Measurements from ENCODE around the gene GLOD4. TPM values are rescaled to one million over a fixed set of nuclear protein-coding genes. Genes with fewer than 3 reads are reported as not detected.

Gene GLOD4
- total RNA-seq, 2 donors from 2014 or later = 89.3 to 103 TPM

GRCh38 chr17:737561-738113, 44.4 kb downstream of the GLOD4 start:
- Histone ChIP-seq H3K9ac (ENCODE audit: low read depth in 2 of 2, low read length in 2 of 2) (no peak overlapping the region), H3K27me3 (no peaks in the 10 kb centered on the region), H3K27ac (no peak overlapping the region), H3K36me3 (no peaks in the 10 kb centered on the region), H3K4me3 (no peak overlapping the region), H3K4me1 (no peaks in the 10 kb centered on the region), H3K9me3 (no peaks in the 10 kb centered on the region)
- no peak for DNase-seq
- intact Hi-C loops (cut with DNase I) = no loop called here
- TF ChIP-seq, protein P1, sequence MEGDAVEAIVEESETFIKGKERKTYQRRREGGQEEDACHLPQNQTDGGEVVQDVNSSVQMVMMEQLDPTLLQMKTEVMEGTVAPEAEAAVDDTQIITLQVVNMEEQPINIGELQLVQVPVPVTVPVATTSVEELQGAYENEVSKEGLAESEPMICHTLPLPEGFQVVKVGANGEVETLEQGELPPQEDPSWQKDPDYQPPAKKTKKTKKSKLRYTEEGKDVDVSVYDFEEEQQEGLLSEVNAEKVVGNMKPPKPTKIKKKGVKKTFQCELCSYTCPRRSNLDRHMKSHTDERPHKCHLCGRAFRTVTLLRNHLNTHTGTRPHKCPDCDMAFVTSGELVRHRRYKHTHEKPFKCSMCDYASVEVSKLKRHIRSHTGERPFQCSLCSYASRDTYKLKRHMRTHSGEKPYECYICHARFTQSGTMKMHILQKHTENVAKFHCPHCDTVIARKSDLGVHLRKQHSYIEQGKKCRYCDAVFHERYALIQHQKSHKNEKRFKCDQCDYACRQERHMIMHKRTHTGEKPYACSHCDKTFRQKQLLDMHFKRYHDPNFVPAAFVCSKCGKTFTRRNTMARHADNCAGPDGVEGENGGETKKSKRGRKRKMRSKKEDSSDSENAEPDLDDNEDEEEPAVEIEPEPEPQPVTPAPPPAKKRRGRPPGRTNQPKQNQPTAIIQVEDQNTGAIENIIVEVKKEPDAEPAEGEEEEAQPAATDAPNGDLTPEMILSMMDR (IDR thresholded peaks at IDR 0.05) = no peak

DNA sequence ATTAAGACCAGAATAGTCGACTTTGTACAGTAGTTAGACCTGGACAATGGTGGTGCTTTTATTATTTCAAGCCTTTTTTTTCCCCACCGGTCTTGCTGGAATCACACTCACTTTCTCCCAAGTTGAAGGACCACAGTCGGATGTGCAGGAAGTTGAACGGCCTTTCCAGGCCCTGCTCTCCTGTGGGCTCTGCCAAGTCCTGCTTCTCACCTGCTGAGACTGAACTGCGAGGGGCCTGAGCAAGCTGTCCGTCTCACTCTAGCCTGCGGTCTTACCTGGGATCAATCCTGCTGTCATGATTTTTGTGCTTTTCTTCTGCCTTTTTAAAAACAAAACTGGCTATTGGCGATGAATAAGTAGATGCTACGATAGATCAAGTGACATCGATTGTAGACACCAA, 48.3 kb downstream of the GLOD4 start:
- no peaks in the 10 kb centered on the region for H3K9me3 ChIP-seq
- TF ChIP-seq, protein P1 (IDR thresholded peaks at IDR 0.05) = no peak
- no peaks in the 10 kb centered on the region for H3K27me3 ChIP-seq
- no peaks in the 10 kb centered on the region for H3K36me3 ChIP-seq
- no peak overlapping the region for H3K27ac ChIP-seq
- peak overlapping the region in 1 of 2 donors; percentile 57 for H3K9ac ChIP-seq (ENCODE audit: low read depth in 2 of 2, low read length in 2 of 2)
- no peak for DNase-seq
- intact Hi-C loops (cut with DNase I) = no loop called here
- peak overlapping the region; percentile 73 for H3K4me3 ChIP-seq
- H3K4me1 ChIP-seq = no peaks in the 10 kb centered on the region

- H3K9ac ChIP-seq (ENCODE audit: low read depth in 2 of 2, low read length in 2 of 2) = peak overlapping the region; percentile 57 to 79
- TF ChIP-seq, protein P1 (IDR thresholded peaks at IDR 0.05) = no peak
- no peaks in the 10 kb centered on the region for H3K27me3 ChIP-seq
- H3K4me1 ChIP-seq = no peaks in the 10 kb centered on the region
- no peaks in the 10 kb centered on the region for H3K36me3 ChIP-seq
- peak overlapping the region; percentile 73 for H3K4me3 ChIP-seq
- H3K9me3 ChIP-seq = no peaks in the 10 kb centered on the region
- intact Hi-C loops (cut with DNase I) = no loop called here
- DNase-seq = peak; percentile 50
- H3K27ac ChIP-seq = peak overlapping the region; percentile 88
Observed at GRCh38 chr17:732902-733720, 49.0 kb downstream of the GLOD4 start.

DNA sequence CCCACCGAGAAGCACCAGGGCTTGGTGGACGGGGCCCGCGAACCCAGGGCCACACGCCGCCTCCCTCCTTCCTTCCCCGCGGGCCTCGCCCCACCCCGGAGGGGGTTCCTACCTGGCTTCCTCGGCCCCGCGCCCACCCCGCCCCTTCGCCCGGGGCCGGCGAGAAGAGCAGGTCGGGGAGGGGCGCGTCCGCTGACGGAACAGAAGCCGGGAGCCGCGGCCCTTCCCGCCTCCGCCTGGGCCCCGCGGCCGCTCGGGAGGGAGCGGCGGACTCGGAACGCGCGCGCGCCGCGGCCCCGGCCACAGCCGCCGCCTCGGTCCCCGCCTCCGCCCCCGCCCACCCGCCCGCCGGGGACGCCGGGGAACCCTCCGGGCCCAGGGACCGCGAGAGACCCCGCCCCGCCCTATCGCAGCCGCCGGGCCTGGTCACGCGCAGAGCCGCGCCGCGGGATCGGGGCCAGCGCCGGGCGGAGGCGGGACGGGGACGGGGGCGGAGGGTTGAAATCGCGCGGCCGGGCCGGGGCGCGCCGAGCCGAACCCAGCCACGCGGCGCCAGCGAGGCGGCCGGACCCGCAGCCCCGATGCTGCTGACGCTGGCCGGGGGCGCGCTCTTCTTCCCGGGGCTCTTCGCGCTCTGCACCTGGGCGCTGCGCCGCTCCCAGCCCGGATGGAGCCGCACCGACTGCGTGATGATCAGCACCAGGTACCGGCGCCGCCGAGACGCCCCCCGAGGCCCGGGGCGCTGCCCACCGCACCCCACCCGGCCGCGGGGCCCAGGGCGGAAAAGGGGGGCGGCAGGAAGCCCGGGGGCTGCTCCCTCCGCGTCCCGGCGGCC, 49.8 kb downstream of the GLOD4 start, which contains the start of gene TLCD3A:
Gene TLCD3A (plus strand): TSS at position 530 of the 835 bp plus-strand sequence. CDS start 52 bp downstream, at position 582.
- Histone ChIP-seq H3K4me3 (peak within 1 kb of the TSS; percentile 76), H3K36me3 (no peaks in the 10 kb centered on the region), H3K9ac (ENCODE audit: low read depth in 2 of 2, low read length in 2 of 2) (peak within 1 kb of the TSS; percentile 71 to 79), H3K27ac (peak within 1 kb of the TSS; percentile 88), H3K4me1 (no peaks in the 10 kb centered on the region), H3K9me3 (no peaks in the 10 kb centered on the region), H3K27me3 (no peaks in the 10 kb centered on the region)
- TF ChIP-seq, protein P1 (IDR thresholded peaks at IDR 0.05) = no peak
- DNase-seq = peak; percentile 77
- intact Hi-C loops (cut with DNase I) = no loop called here

GRCh38 chr17:731644-732066, 50.4 kb downstream of the GLOD4 start:
- no peaks in the 10 kb centered on the region for H3K27me3 ChIP-seq
- H3K9me3 ChIP-seq = no peaks in the 10 kb centered on the region
- H3K36me3 ChIP-seq = no peaks in the 10 kb centered on the region
- peak overlapping the region; percentile 76 for H3K4me3 ChIP-seq
- DNase-seq = no peak
- H3K9ac ChIP-seq (ENCODE audit: low read depth in 2 of 2, low read length in 2 of 2) = peak overlapping the region; percentile 71 to 79
- H3K27ac ChIP-seq = peak overlapping the region; percentile 71
- TF ChIP-seq, protein P1 (IDR thresholded peaks at IDR 0.05) = no peak
- no peaks in the 10 kb centered on the region for H3K4me1 ChIP-seq
- intact Hi-C loops (cut with DNase I) = no loop called here
